GM19328 (cell line): Measurements from ENCODE around the gene AP2A2.
"Not testable (repeated sequence)": the region's sequence is repeated elsewhere in the genome, so short reads cannot be mapped to it uniquely, and the experiment has no call there.

Experiments used
- ATAC-seq: cut with Tn5 transposase; IDR thresholded peaks from one replicate; pipeline ENCODE4 v1.9.1; 2021; ENCODE audit warnings: mild to moderate bottlenecking, moderate library complexity; ENCODE audit not compliant: unreplicated experiment

Gene AP2A2

GRCh38 chr11:1011320-1011698 is 85.6 kb downstream of the AP2A2 start:
- no peak for ATAC-seq

- no peak for ATAC-seq
Measured at GRCh38 chr11:1012291-1012690, 86.6 kb downstream of the AP2A2 start.

- no peak for ATAC-seq
Measured at GRCh38 chr11:1012740-1013630, 87.3 kb downstream of the AP2A2 start.

- no peak for ATAC-seq
Measured at GRCh38 chr11:1013631-1013935, 87.9 kb downstream of the AP2A2 start.

GRCh38 chr11:1014276-1014675 is 88.6 kb downstream of the AP2A2 start:
- ATAC-seq = no peak

GRCh38 chr11:1015064-1015463 is 89.4 kb downstream of the AP2A2 start:
- ATAC-seq = no peak

- ATAC-seq = no peak
Measured at GRCh38 chr11:1015826-1016545, 90.3 kb downstream of the AP2A2 start.

GRCh38 chr11:1016610-1017126 is 91.0 kb downstream of the AP2A2 start:
- not testable (repeated sequence) for ATAC-seq

GRCh38 chr11:1017269-1018005 is 91.8 kb downstream of the AP2A2 start:
- ATAC-seq = no peak

- no peak for ATAC-seq
Measured at GRCh38 chr11:1018091-1018490, 92.4 kb downstream of the AP2A2 start.

GRCh38 chr11:1019321-1019910 is 93.7 kb downstream of the AP2A2 start:
- ATAC-seq = no peak

- ATAC-seq = no peak
Measured at GRCh38 chr11:1020211-1020905, 94.7 kb downstream of the AP2A2 start.

GRCh38 chr11:1022411-1022810 is 96.7 kb downstream of the AP2A2 start:
- no peak for ATAC-seq

GRCh38 chr11:1022908-1023810 is 97.5 kb downstream of the AP2A2 start:
- no peak for ATAC-seq

- no peak for ATAC-seq
Measured at GRCh38 chr11:1023811-1024596, 98.3 kb downstream of the AP2A2 start.

- no peak for ATAC-seq
Measured at GRCh38 chr11:1024597-1025409, 99.1 kb downstream of the AP2A2 start.

- ATAC-seq = no peak
Measured at GRCh38 chr11:1025410-1026162, 99.9 kb downstream of the AP2A2 start.
